Prostate gland (tissue), 2 donors: ENCODE data around the gene TOR1A. TPM values are rescaled to one million over a fixed set of nuclear protein-coding genes. Genes with fewer than 3 reads are reported as not detected.

Source experiments
- DNase-seq: peaks from one replicate; pipeline ENCODE4 v3.0.0-alpha.2; 2019; ENCODE audit warnings: low spot score
- H3K27ac ChIP-seq, 2 donors: fragments of 200-600 bp; sonication (generic); 2 replicates each; pipeline ENCODE4 v1.5.1; 2017 to 2019
- H3K27me3 ChIP-seq: fragments of 200-600 bp; sonication (generic); replicated peaks from 2 replicates; pipeline ENCODE4 v1.5.1; 2019; ENCODE audit not compliant: insufficient read depth
- H3K36me3 ChIP-seq, 2 donors: fragments of 200-600 bp; sonication (generic); 1 replicate in 1 of 2; 2 replicates in 1 of 2; pipeline versions ENCODE4 v1.5.1 to v1.8.1; 2017 to 2019
- H3K4me1 ChIP-seq: fragments of 200-600 bp; sonication (generic); replicated peaks from 2 replicates; pipeline ENCODE4 v1.5.1; 2019
- H3K4me3 ChIP-seq, 2 donors: fragments of 200-600 bp; sonication (generic); 2 replicates each; pipeline ENCODE4 v1.5.1; 2017 to 2019
- H3K9me3 ChIP-seq: fragments of 200-600 bp; sonication (generic); 2 replicates; pipeline ENCODE4 v1.5.1; 2017
- POLR2A ChIP-seq: fragments of 450-650 bp; IDR thresholded peaks from one replicate; pipeline ENCODE4 v1.6.1; 2016; ENCODE audit warnings: antibody characterized with exemption, mild to moderate bottlenecking
- POLR2AphosphoS5 ChIP-seq: sonication (generic); formaldehyde crosslinking; IDR thresholded peaks from one replicate; pipeline ENCODE4 v1.6.1; 2017; ENCODE audit warnings: antibody characterized with exemption
- WGBS: methylation state at CpG from one replicate; pipeline ENCODE4 v1.1.5; 2018; 5-methylcytosine and 5-hydroxymethylcytosine counted together
- intact Hi-C: fragments of 100-400 bp; cut with DNase I; formaldehyde crosslinking; loops from one replicate; pipeline ENCODE4 v1.14.2; 2022
- total RNA-seq, 2 donors: library from RNA; depleted of rRNA; stranded (reverse); fragments of >200 nt; gene quantifications; one replicate each; pipeline ENCODE4 v1.1.0, GENCODE V29; 2016
- TF ChIP-seq, protein P1 (sequence below), 4 experiments: fragments of 200-600 bp in 2 of 4; fragments of 450-650 bp in 2 of 4; sonication (generic) in 2 of 4; IDR thresholded peaks; 1 replicate in 3 of 4; 2 replicates in 1 of 4; pipeline ENCODE4 v1.5.1; 2016 to 2019; ENCODE audit warnings: antibody characterized with exemption in 4 of 4, mild to moderate bottlenecking in 2 of 4, moderate library complexity in 2 of 4

The TOR1A gene
- total RNA-seq, 2 donors from 2014 or later, result 37.1 to 41.2 TPM

- TF ChIP-seq, protein P1, sequence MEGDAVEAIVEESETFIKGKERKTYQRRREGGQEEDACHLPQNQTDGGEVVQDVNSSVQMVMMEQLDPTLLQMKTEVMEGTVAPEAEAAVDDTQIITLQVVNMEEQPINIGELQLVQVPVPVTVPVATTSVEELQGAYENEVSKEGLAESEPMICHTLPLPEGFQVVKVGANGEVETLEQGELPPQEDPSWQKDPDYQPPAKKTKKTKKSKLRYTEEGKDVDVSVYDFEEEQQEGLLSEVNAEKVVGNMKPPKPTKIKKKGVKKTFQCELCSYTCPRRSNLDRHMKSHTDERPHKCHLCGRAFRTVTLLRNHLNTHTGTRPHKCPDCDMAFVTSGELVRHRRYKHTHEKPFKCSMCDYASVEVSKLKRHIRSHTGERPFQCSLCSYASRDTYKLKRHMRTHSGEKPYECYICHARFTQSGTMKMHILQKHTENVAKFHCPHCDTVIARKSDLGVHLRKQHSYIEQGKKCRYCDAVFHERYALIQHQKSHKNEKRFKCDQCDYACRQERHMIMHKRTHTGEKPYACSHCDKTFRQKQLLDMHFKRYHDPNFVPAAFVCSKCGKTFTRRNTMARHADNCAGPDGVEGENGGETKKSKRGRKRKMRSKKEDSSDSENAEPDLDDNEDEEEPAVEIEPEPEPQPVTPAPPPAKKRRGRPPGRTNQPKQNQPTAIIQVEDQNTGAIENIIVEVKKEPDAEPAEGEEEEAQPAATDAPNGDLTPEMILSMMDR (IDR thresholded peaks at IDR 0.05), result no peak
- TF ChIP-seq POLR2A (no peak), POLR2AphosphoS5 (no peak)
- H3K27me3 ChIP-seq, result no peaks in the 10 kb centered on the region
- 93% methylated on average over 11 of the region's 11 CpGs for WGBS
- peaks cover under 1% of the 10 kb centered on the region for H3K4me1 ChIP-seq
- no peaks in the 10 kb centered on the region for H3K9me3 ChIP-seq
- H3K36me3 ChIP-seq, result no peaks in the 10 kb centered on the region
- H3K27ac ChIP-seq, result no peak overlapping the region
- intact Hi-C loops, result no loop called here
- no peak for DNase-seq
- no peak overlapping the region for H3K4me3 ChIP-seq
These were observed 14.6 kb downstream of the TOR1A start for GRCh38 chr9:129809346-129809745.

DNA sequence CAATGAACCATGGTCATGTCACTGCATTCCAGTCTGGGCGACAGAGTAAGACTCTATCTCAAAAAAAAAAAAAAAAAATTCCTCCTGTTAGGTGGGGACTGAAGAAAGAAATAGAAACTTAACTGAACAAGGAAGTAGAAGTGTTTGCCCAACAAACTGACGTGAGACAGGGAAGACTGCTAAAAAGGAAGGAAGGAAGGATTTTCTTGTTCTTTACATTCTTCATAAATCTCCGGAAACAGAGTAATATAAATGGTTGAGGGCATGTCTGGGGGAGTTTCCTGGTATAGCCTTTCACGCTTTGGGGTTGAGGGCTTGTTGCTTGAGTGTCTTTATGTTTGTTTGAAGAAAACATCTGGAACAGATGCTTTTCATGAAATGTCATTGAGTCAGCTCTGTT is 17.9 kb downstream of the TOR1A start:
- TF ChIP-seq, protein P1 (IDR thresholded peaks at IDR 0.05), result no peak
- TF ChIP-seq POLR2A, result no peak
- TF ChIP-seq POLR2AphosphoS5, result no peak
- H3K27ac ChIP-seq, result no peak overlapping the region
- DNase-seq, result no peak

GRCh38 chr9:129803676-129804060 is 20.3 kb downstream of the TOR1A start:
- Histone ChIP-seq H3K4me1 (peaks cover 5% of the 10 kb centered on the region), H3K9me3 (no peaks in the 10 kb centered on the region), H3K27ac (peak overlapping the region; percentile 89), H3K4me3 (peak overlapping the region; percentile 92 to 98), H3K27me3 (no peaks in the 10 kb centered on the region), H3K36me3 (no peaks in the 10 kb centered on the region)
- no peak for DNase-seq
- 1% methylated on average over 14 of the region's 14 CpGs for WGBS
- intact Hi-C loops, result no loop called here
- TF ChIP-seq POLR2AphosphoS5 (no peak), POLR2A (no peak)
- TF ChIP-seq, protein P1 (IDR thresholded peaks at IDR 0.05), result no peak

More for the DNA sequence above, 17.9 kb downstream of the TOR1A start:
- Histone ChIP-seq H3K4me3 (no peak overlapping the region), H3K27me3 (no peaks in the 10 kb centered on the region), H3K36me3 (no peaks in the 10 kb centered on the region), H3K9me3 (no peaks in the 10 kb centered on the region), H3K4me1 (peaks cover 5% of the 10 kb centered on the region)
- intact Hi-C loops, result no loop called here
- WGBS, result 70% methylated on average over 4 of the region's 4 CpGs

DNA sequence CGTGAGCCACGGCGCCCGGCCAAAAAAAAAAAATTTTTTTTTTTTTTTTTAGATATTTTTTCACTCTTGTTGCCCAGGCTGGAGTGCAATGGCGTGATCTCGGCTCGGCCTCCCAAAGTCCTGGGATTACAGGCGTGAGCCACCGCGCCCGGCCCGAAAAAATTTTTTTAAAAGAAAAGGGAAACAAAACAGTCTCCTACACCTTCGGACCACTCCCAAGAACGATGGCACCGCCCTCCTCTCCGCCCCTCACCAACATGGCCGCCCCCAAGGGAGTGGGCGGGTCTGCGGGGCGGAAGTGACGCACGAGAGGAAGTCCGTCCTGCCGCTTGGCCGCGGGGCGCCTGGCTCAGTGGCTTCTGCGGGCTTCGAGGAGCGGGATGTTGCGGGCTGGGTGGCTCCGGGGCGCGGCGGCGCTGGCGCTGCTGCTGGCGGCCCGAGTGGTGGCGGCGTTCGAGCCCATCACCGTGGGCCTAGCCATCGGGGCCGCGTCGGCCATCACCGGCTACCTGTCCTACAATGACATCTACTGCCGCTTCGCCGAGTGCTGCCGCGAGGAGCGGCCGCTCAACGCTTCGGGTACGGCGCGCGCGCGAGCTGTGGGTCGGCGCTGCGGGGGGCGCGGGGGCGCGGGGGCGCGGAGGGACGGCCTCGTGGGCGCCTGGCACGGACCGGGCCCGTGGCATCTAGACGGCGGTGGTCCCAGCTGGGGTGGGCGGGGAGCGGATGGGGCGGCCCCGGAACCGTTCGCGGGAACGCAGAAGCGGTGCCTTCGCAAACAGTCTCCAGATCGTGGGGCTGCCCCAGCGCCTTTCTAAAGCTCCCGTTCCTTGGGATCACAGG is 20.9 kb downstream of the TOR1A start, which contains the start of gene TOR1B:
TSS of gene TOR1B (plus strand) at position 352 of the 843 bp plus-strand sequence. CDS start at position 381, 29 bp downstream.
- Histone ChIP-seq H3K4me3 (peak within 1 kb of the TSS; percentile 92 to 98), H3K36me3 (no peaks in the 10 kb centered on the region), H3K4me1 (peaks cover 5% of the 10 kb centered on the region), H3K9me3 (no peaks in the 10 kb centered on the region), H3K27ac (peak within 1 kb of the TSS; percentile 89), H3K27me3 (no peaks in the 10 kb centered on the region)
- intact Hi-C loops, result no loop called here
- under 1% methylated on average over 63 of the region's 93 CpGs for WGBS
- TF ChIP-seq, protein P1 (IDR thresholded peaks at IDR 0.05), result peak in 1 of 4 experiments; percentile 19
- TF ChIP-seq POLR2AphosphoS5, result peak; percentile 97
- TF ChIP-seq POLR2A, result peak; percentile 93
- DNase-seq, result peak; percentile 90
